Upper lobe of right lung (tissue), 1 donor: ENCODE measurements around the gene DNAJC27. TPM values are rescaled to one million over a fixed set of nuclear protein-coding genes. Genes with fewer than 3 reads are reported as not detected.

Source experiments
- ATAC-seq: fragments of 200-7000 bp; cut with Tn5 transposase; one replicate; pipeline ENCODE4 v1.9.1; 2020; ENCODE audit warnings: mild to moderate bottlenecking, moderate library complexity
- DNase-seq: peaks from one replicate; pipeline ENCODE4 v3.0.0-alpha.2; 2020
- H3K27ac ChIP-seq: fragments of 200-600 bp; one replicate; pipeline ENCODE4 v1.8.0; 2022
- H3K27me3 ChIP-seq: fragments of 200-600 bp; one replicate; pipeline ENCODE4 v1.8.0; 2022; ENCODE audit warnings: mild to moderate bottlenecking
- H3K36me3 ChIP-seq: fragments of 200-600 bp; one replicate; pipeline ENCODE4 v1.8.0; 2022
- H3K4me1 ChIP-seq: fragments of 200-600 bp; one replicate; pipeline ENCODE4 v1.8.0; 2022
- H3K4me3 ChIP-seq: fragments of 200-600 bp; one replicate; pipeline ENCODE4 v1.8.0; 2022; ENCODE audit warnings: mild to moderate bottlenecking
- H3K9me3 ChIP-seq: fragments of 200-600 bp; one replicate; pipeline ENCODE4 v1.8.0; 2022
- CTCF ChIP-seq: fragments of 200-600 bp; IDR thresholded peaks from one replicate; pipeline ENCODE4 v1.8.0; 2022; ENCODE audit warnings: antibody characterized with exemption
- intact Hi-C: fragments of 100-400 bp; cut with DNase I; formaldehyde crosslinking; loops from one replicate; pipeline ENCODE4 v1.11.0; 2022
- total RNA-seq: library from RNA; stranded (reverse); fragmentation: NEBNext Ultra II Directional; extraction: Animal tissue kit (Norgen Biotek cat#: 25700); gene quantifications from one replicate; pipeline ENCODE4 v1.2.1, GENCODE V29; 2021
- donor health status: DM: no; HTN: yes; CAD: no; lungs with severe emphysema.

Gene DNAJC27
- total RNA-seq, 1 donor from 2014 or later: 7.5 TPM

DNA sequence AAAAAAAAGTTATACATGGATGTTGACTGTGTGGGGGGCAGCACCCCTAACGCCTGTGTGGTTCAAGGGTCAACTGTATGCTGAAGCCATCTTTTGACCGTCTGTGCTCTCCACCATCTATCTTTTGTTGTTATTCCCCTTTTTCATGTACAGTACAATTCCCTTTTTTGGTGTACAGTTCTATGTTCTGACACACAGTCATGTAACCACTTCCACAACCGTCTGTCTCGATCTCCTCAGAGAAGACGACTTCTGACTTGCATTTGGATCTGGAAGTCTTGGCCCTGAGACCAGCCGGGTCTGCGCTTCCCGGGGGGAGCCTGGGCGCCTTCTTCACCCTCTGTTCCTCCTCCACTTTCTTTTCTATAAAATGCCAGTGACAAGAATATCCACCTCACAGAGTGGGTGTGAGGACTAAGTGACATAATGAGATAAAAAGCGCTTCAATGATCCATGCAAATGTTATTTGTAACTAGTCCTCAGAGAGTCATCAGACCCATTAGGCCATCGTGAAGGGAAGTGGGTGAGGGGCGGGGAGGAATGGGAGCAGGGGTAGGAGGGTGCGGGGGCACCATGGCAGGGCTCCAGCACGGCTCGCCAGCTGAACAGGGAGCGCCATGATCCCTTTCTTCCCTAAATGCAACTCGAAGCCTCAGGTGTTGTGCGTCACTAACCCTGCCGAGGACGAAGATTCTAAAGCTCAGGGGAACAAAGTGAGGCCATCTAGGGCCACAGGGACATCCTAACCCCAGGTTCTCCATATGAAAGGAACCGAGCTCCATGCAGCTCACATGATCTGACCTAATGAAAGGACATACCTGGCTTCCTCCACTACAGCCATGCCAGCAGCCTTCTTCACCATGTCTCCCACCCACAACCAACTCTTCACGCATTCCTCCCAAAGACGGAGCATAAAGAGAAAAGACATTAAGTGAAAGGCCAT is 68.3 kb downstream of the DNAJC27 start:
- DNase-seq: no peak

DNA sequence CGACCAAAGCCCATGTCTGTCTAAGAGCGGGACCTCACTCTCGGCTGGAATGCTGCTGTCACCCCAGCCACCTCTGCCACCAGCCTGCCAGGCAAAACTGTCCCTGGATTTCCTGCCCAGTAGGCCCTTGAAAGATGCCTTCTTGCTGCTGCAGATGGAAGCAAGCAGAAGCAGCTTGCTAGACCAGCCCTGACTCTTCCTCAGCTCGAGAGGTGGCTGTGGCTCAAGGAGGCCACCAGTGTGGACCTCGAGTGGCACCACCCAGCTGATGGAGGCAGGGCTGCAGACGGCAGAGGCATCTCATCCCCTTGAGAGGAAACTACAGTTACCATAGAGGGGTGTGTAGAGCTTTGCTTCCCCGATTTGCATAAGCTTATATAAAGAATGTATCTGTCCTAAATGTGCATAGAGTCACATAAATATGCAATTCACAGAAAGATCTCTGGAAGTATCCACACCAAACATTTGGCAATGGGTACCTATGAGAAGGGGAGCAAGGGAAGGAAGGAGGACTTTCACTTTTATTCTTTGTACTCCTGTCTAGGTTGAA is 72.3 kb downstream of the DNAJC27 start:
- no peaks in the 10 kb centered on the region for H3K27me3 ChIP-seq
- intact Hi-C loops: no loop called here
- no peak for TF ChIP-seq CTCF
- H3K9me3 ChIP-seq: no peaks in the 10 kb centered on the region
- H3K4me3 ChIP-seq: no peak overlapping the region
- no peaks in the 10 kb centered on the region for H3K4me1 ChIP-seq
- H3K36me3 ChIP-seq: no peaks in the 10 kb centered on the region
- no peak overlapping the region for H3K27ac ChIP-seq
- no peak for DNase-seq
- no peak for ATAC-seq

More for the DNA sequence above, 68.3 kb downstream of the DNAJC27 start:
- Histone ChIP-seq H3K36me3 (no peaks in the 10 kb centered on the region), H3K4me1 (no peaks in the 10 kb centered on the region), H3K4me3 (no peak overlapping the region), H3K27ac (no peak overlapping the region), H3K27me3 (no peaks in the 10 kb centered on the region), H3K9me3 (no peaks in the 10 kb centered on the region)
- TF ChIP-seq CTCF: no peak
- ATAC-seq: peak; percentile 31
- intact Hi-C loops: no loop called here

GRCh38 chr2:24898122-24899109 is 73.3 kb downstream of the DNAJC27 start:
- DNase-seq: no peak
- no peak for ATAC-seq

DNA sequence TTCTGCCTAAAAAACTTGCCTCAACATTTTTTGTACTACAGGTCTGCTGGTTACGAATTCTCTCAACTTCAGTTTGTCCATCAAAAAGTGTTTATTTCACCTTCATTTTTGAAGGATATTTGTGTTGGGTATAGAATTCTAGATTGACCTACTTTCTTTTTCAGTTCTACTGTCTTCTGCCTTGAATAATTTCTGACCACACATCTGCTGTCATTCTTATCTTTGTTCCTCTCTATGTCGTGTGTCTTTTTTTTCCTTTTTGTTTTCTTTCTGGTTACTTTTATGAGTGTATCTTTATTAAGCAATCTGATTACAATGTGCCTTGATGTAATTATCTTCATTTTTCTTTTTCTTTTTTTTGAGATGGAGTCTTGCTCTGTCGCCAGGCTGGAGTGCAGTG is 77.0 kb downstream of the DNAJC27 start:
- DNase-seq (no peak), ATAC-seq (no peak)
- no peaks in the 10 kb centered on the region for H3K9me3 ChIP-seq
- intact Hi-C loops: no loop called here
- no peak for TF ChIP-seq CTCF
- no peaks in the 10 kb centered on the region for H3K4me1 ChIP-seq
- no peaks in the 10 kb centered on the region for H3K27me3 ChIP-seq
- no peaks in the 10 kb centered on the region for H3K36me3 ChIP-seq
- no peak overlapping the region for H3K27ac ChIP-seq
- no peak overlapping the region for H3K4me3 ChIP-seq

More at GRCh38 chr2:24898122-24899109, 73.3 kb downstream of the DNAJC27 start:
- H3K4me1 ChIP-seq: no peaks in the 10 kb centered on the region
- no peaks in the 10 kb centered on the region for H3K9me3 ChIP-seq
- H3K4me3 ChIP-seq: no peak overlapping the region
- intact Hi-C loops: no loop called here
- H3K36me3 ChIP-seq: no peaks in the 10 kb centered on the region
- no peak overlapping the region for H3K27ac ChIP-seq
- TF ChIP-seq CTCF: no peak
- no peaks in the 10 kb centered on the region for H3K27me3 ChIP-seq

DNA sequence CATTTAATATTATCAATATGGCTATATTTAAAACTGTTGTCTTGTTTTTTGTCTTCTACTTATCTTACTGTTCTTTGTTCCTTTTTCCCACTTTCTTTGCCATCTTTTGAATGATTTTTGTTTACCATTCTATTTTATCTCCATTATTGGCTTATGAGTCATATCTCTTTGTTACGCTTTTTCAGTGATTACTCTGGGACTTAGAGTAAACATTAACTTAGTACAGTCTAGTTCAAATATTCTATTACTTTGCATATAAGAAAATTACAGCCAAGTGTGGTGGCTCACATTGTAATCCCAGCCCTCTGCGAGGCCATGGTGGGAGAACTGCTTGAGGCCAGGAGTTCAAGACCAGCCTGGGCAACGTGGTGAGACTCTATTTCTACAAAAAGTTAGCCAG is 77.8 kb downstream of the DNAJC27 start:
- Histone ChIP-seq H3K36me3 (no peaks in the 10 kb centered on the region), H3K27me3 (no peaks in the 10 kb centered on the region), H3K27ac (no peak overlapping the region), H3K9me3 (no peaks in the 10 kb centered on the region), H3K4me1 (no peaks in the 10 kb centered on the region), H3K4me3 (no peak overlapping the region)
- ATAC-seq (no peak), DNase-seq (no peak)
- intact Hi-C loops: no loop called here
- no peak for TF ChIP-seq CTCF
